AG09319 (cell line): ENCODE results near the gene EFHD2.
"Not testable (repeated sequence)": the region's sequence is repeated elsewhere in the genome, so short reads cannot be mapped to it uniquely, and the experiment has no call there.

Source experiments
- DNase-seq: peaks from one replicate; pipeline ENCODE4 v3.0.0-alpha.2; 2010; ENCODE audit warnings: low read depth; ENCODE audit errors: extremely low read depth
- CTCF ChIP-seq: IDR thresholded peaks from 2 replicates; pipeline ENCODE4 v1.5.1; 2011; ENCODE audit warnings: low read depth, mild to moderate bottlenecking, inconsistent platforms, low read length, moderate library complexity

EFHD2 gene

DNA sequence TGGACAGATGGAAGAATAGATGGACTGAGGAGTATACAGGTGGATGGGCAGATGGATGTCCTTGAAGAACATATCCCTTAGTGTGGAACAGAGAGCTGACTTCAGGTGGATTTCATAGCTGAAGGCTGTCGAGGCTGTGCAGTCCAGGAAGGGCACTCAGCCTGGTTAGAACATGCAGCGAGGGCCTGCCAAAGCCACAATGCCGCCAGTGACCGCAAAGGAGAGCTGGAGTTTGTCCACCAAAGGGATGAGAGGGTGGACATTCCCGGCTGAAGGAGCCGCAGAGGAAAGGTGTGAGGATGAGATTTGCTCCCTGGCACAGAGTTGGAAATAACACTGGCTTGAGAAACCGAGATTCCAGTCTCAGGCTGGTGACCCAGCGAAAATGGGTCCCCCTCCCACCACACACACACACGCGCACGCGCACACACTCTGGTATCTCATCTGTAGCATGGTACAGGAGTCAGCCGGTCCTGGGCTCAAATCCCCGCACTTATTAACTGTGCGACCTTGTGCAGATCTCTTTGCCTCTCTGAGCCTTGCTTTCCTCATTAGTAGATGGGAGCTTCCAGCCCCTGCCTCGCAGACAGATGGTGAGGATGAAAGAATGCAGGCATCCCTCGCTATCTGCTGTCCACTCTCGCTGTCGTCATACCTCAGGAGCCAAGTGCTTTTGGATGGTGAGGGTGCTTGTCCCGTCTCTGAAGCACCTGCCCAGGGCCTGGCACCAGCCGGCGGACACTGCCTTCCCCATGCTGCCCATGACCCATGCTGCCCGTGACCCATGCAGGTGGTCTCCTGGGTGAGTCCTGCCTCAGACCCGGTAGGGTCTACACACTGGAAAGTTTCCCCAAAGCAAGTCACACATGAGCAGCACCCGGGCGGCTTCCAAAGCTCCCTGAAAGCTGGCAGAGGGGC, 26.8 kb upstream of the EFHD2 start:
- TF ChIP-seq CTCF = no peak
- no peak for DNase-seq

GRCh38 chr1:15383810-15384209, 25.9 kb upstream of the EFHD2 start:
- DNase-seq = no peak
- TF ChIP-seq CTCF = no peak

DNA sequence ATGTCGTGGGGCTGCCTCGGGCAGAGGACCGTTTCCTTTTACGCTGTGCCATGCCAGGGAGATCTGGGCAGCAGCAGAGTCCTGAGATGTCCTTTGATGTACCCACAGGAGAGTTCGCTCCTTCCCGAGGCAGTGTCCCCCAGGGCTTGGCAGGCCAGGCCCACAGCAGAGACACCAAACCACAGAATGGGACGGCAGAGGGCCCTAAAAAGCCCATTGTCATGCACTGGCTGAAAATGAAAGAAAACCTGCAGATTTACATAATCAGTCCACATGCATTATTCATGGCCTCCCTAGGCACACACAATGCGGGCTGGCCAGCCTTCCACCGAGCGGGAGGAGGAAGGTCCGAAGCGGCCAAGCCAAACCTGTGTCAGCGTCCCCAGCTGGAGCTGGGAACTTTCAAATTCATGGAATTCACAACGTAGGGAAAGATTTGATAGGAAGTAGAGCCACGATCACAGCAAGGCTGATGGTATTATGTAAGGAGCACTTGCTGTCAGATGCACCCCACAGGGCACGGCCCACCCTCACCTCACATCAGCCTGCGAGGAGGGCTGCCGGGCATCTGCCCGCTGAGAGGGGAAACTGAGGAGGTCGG, 25.3 kb upstream of the EFHD2 start:
- no peak for TF ChIP-seq CTCF

GRCh38 chr1:15385420-15385819, 24.3 kb upstream of the EFHD2 start:
- no peak for DNase-seq

More for the DNA sequence above, 25.3 kb upstream of the EFHD2 start:
- no peak for DNase-seq

GRCh38 chr1:15386164-15386749, 23.4 kb upstream of the EFHD2 start:
- no peak for DNase-seq
- TF ChIP-seq CTCF = no peak

More at GRCh38 chr1:15385420-15385819, 24.3 kb upstream of the EFHD2 start:
- TF ChIP-seq CTCF = no peak

- no peak for TF ChIP-seq CTCF
- no peak for DNase-seq
Measured at GRCh38 chr1:15388201-15388880, 21.3 kb upstream of the EFHD2 start.

DNA sequence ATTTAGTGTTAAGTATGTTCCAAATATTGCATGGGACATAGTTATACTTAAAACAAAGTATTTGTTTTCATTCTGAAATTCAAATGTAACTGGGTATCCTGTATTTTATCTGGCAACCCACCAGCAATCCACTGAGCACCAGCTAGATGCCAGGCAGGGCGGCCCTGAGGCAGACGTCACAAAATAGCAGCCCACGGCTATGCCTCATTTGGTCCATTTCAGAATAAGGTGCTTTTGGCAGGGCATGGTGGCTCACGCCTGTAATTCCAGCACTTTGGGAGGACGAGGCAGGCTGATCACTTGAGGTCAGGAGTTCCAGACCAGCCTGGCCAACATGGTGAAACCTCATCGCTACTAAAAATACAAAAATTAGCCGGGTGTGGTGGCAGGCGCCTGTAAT, 19.9 kb upstream of the EFHD2 start:
- not testable (repeated sequence) for DNase-seq
